Trophoblast cell (in vitro differentiated cells and primary cell): Measurements from ENCODE around the gene ZNF134. TPM values are rescaled to one million over a fixed set of nuclear protein-coding genes. Genes with fewer than 3 reads are reported as not detected.

ENCODE experiments used
- DNase-seq, 2 donors: peaks; one replicate each; pipeline ENCODE4 v3.0.0-alpha.2; 2016
- H2AFZ ChIP-seq: 2 replicates; pipeline ENCODE4 v1.6.1; 2013; ENCODE audit warnings: low read length, moderate library complexity, mild to moderate bottlenecking; ENCODE audit not compliant: insufficient read depth, poor library complexity
- H2AK5ac ChIP-seq: 2 replicates; pipeline ENCODE4 v1.6.1; 2013; ENCODE audit warnings: mild to moderate bottlenecking, low read length
- H2BK120ac ChIP-seq: 2 replicates; pipeline ENCODE4 v1.6.1; 2013; ENCODE audit warnings: low read length, mild to moderate bottlenecking, moderate library complexity; ENCODE audit not compliant: insufficient read depth, poor library complexity
- H2BK12ac ChIP-seq: 2 replicates; pipeline ENCODE4 v1.6.1; 2013; ENCODE audit warnings: mild to moderate bottlenecking, low read length, moderate library complexity
- H2BK5ac ChIP-seq: 2 replicates; pipeline ENCODE4 v1.6.1; 2013; ENCODE audit warnings: low read length, low read depth, moderate library complexity, mild to moderate bottlenecking; ENCODE audit not compliant: poor library complexity
- H3K14ac ChIP-seq: 2 replicates; pipeline ENCODE4 v1.6.1; 2013; ENCODE audit warnings: mild to moderate bottlenecking, low read length
- H3K18ac ChIP-seq: 2 replicates; pipeline ENCODE4 v1.6.1; 2013; ENCODE audit warnings: mild to moderate bottlenecking, low read length
- H3K23ac ChIP-seq: 2 replicates; pipeline ENCODE4 v1.6.1; 2013; ENCODE audit warnings: low read length
- H3K27ac ChIP-seq: 2 replicates; pipeline ENCODE4 v1.5.1; 2013; ENCODE audit warnings: low read depth, mild to moderate bottlenecking, inconsistent platforms, low read length, moderate library complexity
- H3K27me3 ChIP-seq: 2 replicates; pipeline ENCODE4 v1.6.1; 2013; ENCODE audit warnings: inconsistent platforms, mild to moderate bottlenecking, low read length, moderate library complexity; ENCODE audit not compliant: insufficient read depth
- H3K36me3 ChIP-seq, 2 experiments: 1 replicate in 1 of 2; 2 replicates in 1 of 2; pipeline ENCODE4 v1.6.1; 2013; ENCODE audit warnings: low read length in 2 of 2, mild to moderate bottlenecking in 2 of 2, moderate library complexity in 1 of 2; ENCODE audit not compliant: insufficient read depth in 2 of 2, control insufficient read depth in 1 of 2
- H3K4ac ChIP-seq: 2 replicates; pipeline ENCODE4 v1.6.1; 2013; ENCODE audit warnings: low read depth, mild to moderate bottlenecking, low read length, moderate library complexity
- H3K4me1 ChIP-seq, 2 experiments: 1 replicate in 1 of 2; 2 replicates in 1 of 2; pipeline ENCODE4 v1.6.1; 2013; ENCODE audit warnings: low read length in 2 of 2, mild to moderate bottlenecking in 2 of 2, moderate library complexity in 1 of 2; ENCODE audit not compliant: insufficient read depth in 2 of 2, control insufficient read depth in 1 of 2
- H3K4me2 ChIP-seq: 2 replicates; pipeline ENCODE4 v1.6.1; 2013; ENCODE audit warnings: inconsistent platforms, mild to moderate bottlenecking, low read length, moderate library complexity
- H3K4me3 ChIP-seq: 2 replicates; pipeline ENCODE4 v1.5.1; 2013; ENCODE audit warnings: mild to moderate bottlenecking, low read depth, low read length, inconsistent platforms
- H3K79me1 ChIP-seq: one replicate; pipeline ENCODE4 v1.6.1; 2013; ENCODE audit warnings: low read length
- H3K79me2 ChIP-seq: 2 replicates; pipeline ENCODE4 v1.6.1; 2013; ENCODE audit warnings: low read length, mild to moderate bottlenecking; ENCODE audit not compliant: control insufficient read depth, insufficient read depth, poor library complexity
- H3K9ac ChIP-seq: 2 replicates; pipeline ENCODE4 v1.6.1; 2013; ENCODE audit warnings: mild to moderate bottlenecking, low read length
- H3K9me3 ChIP-seq: 2 replicates; pipeline ENCODE4 v1.6.1; 2013; ENCODE audit warnings: low read depth, mild to moderate bottlenecking, control low read depth, inconsistent platforms, low read length; ENCODE audit not compliant: insufficient read depth
- H4K12ac ChIP-seq: 2 replicates; pipeline ENCODE4 v1.6.1; 2013; ENCODE audit warnings: low read depth, mild to moderate bottlenecking, low read length, moderate library complexity
- H4K8ac ChIP-seq: 2 replicates; pipeline ENCODE4 v1.6.1; 2013; ENCODE audit warnings: low read depth, mild to moderate bottlenecking, low read length, moderate library complexity
- H4K91ac ChIP-seq: one replicate; pipeline ENCODE4 v1.6.1; 2013; ENCODE audit warnings: low read depth, mild to moderate bottlenecking, low read length, moderate library complexity
- WGBS: extraction: QIAGEN DNeasy Blood & Tissue Kit; methylation state at CpG from one replicate; pipeline ENCODE4 v1.1.7; 2013; ENCODE audit warnings: missing lambda C conversion rate; ENCODE audit not compliant: insufficient read length, insufficient coverage; ENCODE audit errors: extremely low coverage; 5-methylcytosine and 5-hydroxymethylcytosine counted together
- polyA plus RNA-seq: library from polyadenylated mRNA; stranded (reverse); fragments of 200-250 nt; gene quantifications from 2 replicates; pipeline ENCODE4 v1.2.3, GENCODE V29; 2013

ZNF134 gene
- 9.0 and 9.9 TPM in 2 replicates for polyA plus RNA-seq

GRCh38 chr19:57613941-57614743 is at the start of gene ZNF134:
Gene ZNF134 (plus strand): TSS chr19:57614242. CDS start chr19:57619469, 5,227 bp downstream.
- peak within 1 kb of the TSS; percentile 96 for H4K8ac ChIP-seq
- no peaks in the 10 kb centered on the region for H3K27me3 ChIP-seq
- H3K27ac ChIP-seq: no peak within 1 kb of the TSS
- peak within 1 kb of the TSS; percentile 81 for H3K9ac ChIP-seq
- H3K18ac ChIP-seq: peak within 1 kb of the TSS; percentile 26
- peak within 1 kb of the TSS; percentile 85 for H4K91ac ChIP-seq
- H3K9me3 ChIP-seq: peaks cover 35% of the 10 kb centered on the region
- peak within 1 kb of the TSS; percentile 78 for H3K4ac ChIP-seq
- peak within 1 kb of the TSS; percentile 39 for H2BK120ac ChIP-seq
- H3K4me2 ChIP-seq: peak within 1 kb of the TSS; percentile 66
- H3K36me3 ChIP-seq: peaks cover 24 to 39% of the 10 kb centered on the region in 2 experiments
- peak within 1 kb of the TSS; percentile 94 for H4K12ac ChIP-seq
- WGBS: no CpG with 5 or more reads among the region's 64 CpGs
- H3K79me1 ChIP-seq: peaks cover 5% of the 10 kb centered on the region
- H3K23ac ChIP-seq: no peak within 1 kb of the TSS
- H2BK5ac ChIP-seq: no peak within 1 kb of the TSS
- H3K14ac ChIP-seq: peak within 1 kb of the TSS; percentile 40
- peak within 1 kb of the TSS; percentile 60 for H2AK5ac ChIP-seq
- no peak within 1 kb of the TSS for H2BK12ac ChIP-seq
- peaks cover 14% of the 10 kb centered on the region for H3K79me2 ChIP-seq
- peak; percentile 92 to 95 for DNase-seq
- H3K4me1 ChIP-seq: peaks cover 5 to 10% of the 10 kb centered on the region in 2 experiments
- peak within 1 kb of the TSS; percentile 92 for H3K4me3 ChIP-seq
- H2AFZ ChIP-seq: peak within 1 kb of the TSS; percentile 95

- Histone ChIP-seq H3K4me3 (no peak overlapping the region), H4K91ac (no peak overlapping the region), H3K9me3 (peaks cover 34% of the 10 kb centered on the region), H3K18ac (no peak overlapping the region), H3K36me3 (peaks cover 2 to 5% of the 10 kb centered on the region in 2 experiments), H4K8ac (no peak overlapping the region), H3K4me2 (no peak overlapping the region), H3K4ac (no peak overlapping the region), H4K12ac (no peak overlapping the region), H2BK5ac (no peak overlapping the region), H3K27me3 (no peaks in the 10 kb centered on the region), H2BK120ac (no peak overlapping the region), H3K79me1 (no peaks in the 10 kb centered on the region), H2AFZ (no peak overlapping the region), H2BK12ac (no peak overlapping the region), H3K23ac (no peak overlapping the region), H3K79me2 (no peaks in the 10 kb centered on the region), H3K27ac (no peak overlapping the region), H3K9ac (no peak overlapping the region), H3K4me1 (no peaks in the 10 kb centered on the region), H3K14ac (no peak overlapping the region), H2AK5ac (no peak overlapping the region)
- no CpG with 5 or more reads among the region's 7 CpGs for WGBS
- DNase-seq: no peak
Measured at GRCh38 chr19:57566396-57567265, 47.4 kb upstream of the ZNF134 start.

- Histone ChIP-seq H3K4ac (no peak overlapping the region), H4K8ac (no peak overlapping the region), H2BK5ac (no peak overlapping the region), H3K9ac (no peak overlapping the region), H3K36me3 (peaks cover 23 to 45% of the 10 kb centered on the region in 2 experiments), H3K79me1 (no peaks in the 10 kb centered on the region), H3K4me2 (no peak overlapping the region), H4K12ac (no peak overlapping the region), H2BK120ac (no peak overlapping the region), H3K23ac (no peak overlapping the region), H4K91ac (no peak overlapping the region), H3K9me3 (peaks cover 59% of the 10 kb centered on the region), H3K18ac (no peak overlapping the region), H3K4me3 (no peak overlapping the region), H3K14ac (no peak overlapping the region), H3K27ac (no peak overlapping the region), H3K27me3 (no peaks in the 10 kb centered on the region), H2AFZ (no peak overlapping the region), H3K79me2 (no peaks in the 10 kb centered on the region), H2AK5ac (no peak overlapping the region), H3K4me1 (no peaks in the 10 kb centered on the region), H2BK12ac (no peak overlapping the region)
- DNase-seq: no peak
Measured at GRCh38 chr19:57570707-57571106, 43.3 kb upstream of the ZNF134 start.

- no peak overlapping the region for H3K23ac ChIP-seq
- DNase-seq: no peak
- no peak overlapping the region for H3K18ac ChIP-seq
- H4K12ac ChIP-seq: no peak overlapping the region
- no peak overlapping the region for H3K9ac ChIP-seq
- H3K4me2 ChIP-seq: no peak overlapping the region
- H3K14ac ChIP-seq: no peak overlapping the region
- no peak overlapping the region for H3K27ac ChIP-seq
- H3K79me2 ChIP-seq: no peaks in the 10 kb centered on the region
- no peak overlapping the region for H4K91ac ChIP-seq
- no peaks in the 10 kb centered on the region for H3K4me1 ChIP-seq
- no peaks in the 10 kb centered on the region for H3K79me1 ChIP-seq
- WGBS: no CpG with 5 or more reads among the region's 3 CpGs
- H3K27me3 ChIP-seq: no peaks in the 10 kb centered on the region
- no peak overlapping the region for H3K4me3 ChIP-seq
- H4K8ac ChIP-seq: no peak overlapping the region
- peaks cover 32 to 57% of the 10 kb centered on the region in 2 experiments for H3K36me3 ChIP-seq
- H2AK5ac ChIP-seq: no peak overlapping the region
- no peak overlapping the region for H2AFZ ChIP-seq
- H3K9me3 ChIP-seq: peaks cover 64% of the 10 kb centered on the region
- no peak overlapping the region for H2BK12ac ChIP-seq
- H3K4ac ChIP-seq: no peak overlapping the region
- H2BK120ac ChIP-seq: no peak overlapping the region
- no peak overlapping the region for H2BK5ac ChIP-seq
Measured at GRCh38 chr19:57572415-57572947, 41.6 kb upstream of the ZNF134 start.
